Large intestine (tissue), 3 donors: ENCODE measurements around the gene NFKB1. TPM values are rescaled to one million over a fixed set of nuclear protein-coding genes. Genes with fewer than 3 reads are reported as not detected.
"Not testable (repeated sequence)": the region's sequence is repeated elsewhere in the genome, so short reads cannot be mapped to it uniquely, and the experiment has no call there.

Experiments
- DNase-seq, 2 donors: peaks; one replicate each; pipeline versions ENCODE4 v3.0.0 to v3.0.0-alpha.2; 2013
- H3K27ac ChIP-seq: one replicate; pipeline ENCODE4 v1.5.1; 2013; ENCODE audit warnings: low read length
- H3K27me3 ChIP-seq: 2 replicates; pipeline ENCODE4 v1.6.1; 2013; ENCODE audit warnings: low read length; ENCODE audit not compliant: control insufficient read depth, insufficient read depth
- H3K36me3 ChIP-seq: 2 replicates; pipeline ENCODE4 v1.6.1; 2013; ENCODE audit warnings: low read length; ENCODE audit not compliant: control insufficient read depth, insufficient read depth
- H3K4me1 ChIP-seq: one replicate; pipeline ENCODE4 v1.6.1; 2013; ENCODE audit warnings: low read length; ENCODE audit not compliant: control insufficient read depth, insufficient read depth
- H3K4me3 ChIP-seq: one replicate; pipeline ENCODE4 v1.5.1; 2013; ENCODE audit warnings: low read length
- H3K9me3 ChIP-seq: one replicate; pipeline ENCODE4 v1.6.1; 2013; ENCODE audit warnings: mild to moderate bottlenecking, low read depth, low read length, moderate library complexity; ENCODE audit not compliant: control insufficient read depth
- WGBS: methylation state at CpG from one replicate; pipeline ENCODE4 v1.1.5; 2013; ENCODE audit warnings: low lambda C conversion rate; ENCODE audit not compliant: insufficient coverage; 5-methylcytosine and 5-hydroxymethylcytosine counted together
- polyA plus RNA-seq: library from polyadenylated mRNA; unstranded; fragments of 120-200 nt; gene quantifications from one replicate; pipeline ENCODE4 v1.2.1, GENCODE V29; 2013

The NFKB1 gene
- polyA plus RNA-seq, 1 donor, result 26.3 TPM

DNA sequence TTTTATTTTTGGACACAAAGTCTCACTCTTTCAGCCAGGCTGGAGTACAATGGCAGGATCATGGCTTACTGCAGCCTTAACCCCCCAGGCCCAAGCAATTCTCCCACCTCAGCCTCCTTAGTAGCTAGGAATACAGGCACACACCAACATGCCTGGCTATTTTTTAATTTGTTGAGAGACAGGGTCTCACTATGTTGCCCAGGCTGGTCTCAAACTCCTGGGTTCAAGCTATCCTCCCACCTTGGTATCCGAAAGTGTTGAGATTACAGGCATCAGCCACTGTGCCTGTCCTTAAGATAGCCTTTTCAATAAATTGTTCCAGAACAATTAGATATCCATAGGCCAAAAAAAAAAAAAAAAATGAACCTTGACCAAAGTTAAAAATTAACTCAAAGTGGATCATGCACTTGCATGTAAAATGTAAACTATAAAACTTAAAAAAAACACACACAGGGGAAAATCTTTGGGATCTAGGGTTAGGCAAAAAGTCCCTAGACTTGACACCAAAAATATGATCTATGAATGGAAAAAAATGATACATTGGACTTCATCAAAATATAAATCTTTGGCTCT, 28.6 kb upstream of the NFKB1 start:
- Histone ChIP-seq H3K9me3 (no peaks in the 10 kb centered on the region), H3K36me3 (no peaks in the 10 kb centered on the region), H3K4me1 (no peaks in the 10 kb centered on the region), H3K27me3 (no peaks in the 10 kb centered on the region), H3K27ac (no peak overlapping the region), H3K4me3 (no peak overlapping the region)
- no CpG with 5 or more reads among the region's 1 CpG for WGBS
- DNase-seq, result peak in 1 of 2 donors; percentile 55

- no peaks in the 10 kb centered on the region for H3K4me1 ChIP-seq
- H3K27me3 ChIP-seq, result no peaks in the 10 kb centered on the region
- H3K9me3 ChIP-seq, result no peaks in the 10 kb centered on the region
- no peak overlapping the region for H3K27ac ChIP-seq
- H3K36me3 ChIP-seq, result no peaks in the 10 kb centered on the region
- no CpG with 5 or more reads among the region's 1 CpG for WGBS
- no peak overlapping the region for H3K4me3 ChIP-seq
- DNase-seq, result no peak
Measured at GRCh38 chr4:102473476-102473875, 27.7 kb upstream of the NFKB1 start.

- no peak for DNase-seq
- no peaks in the 10 kb centered on the region for H3K27me3 ChIP-seq
- 100% methylated on average over 1 of the region's 5 CpGs for WGBS
- no peak overlapping the region for H3K4me3 ChIP-seq
- no peaks in the 10 kb centered on the region for H3K4me1 ChIP-seq
- no peaks in the 10 kb centered on the region for H3K36me3 ChIP-seq
- no peak overlapping the region for H3K27ac ChIP-seq
- no peaks in the 10 kb centered on the region for H3K9me3 ChIP-seq
Measured at GRCh38 chr4:102474736-102475504, 26.2 kb upstream of the NFKB1 start.

DNA sequence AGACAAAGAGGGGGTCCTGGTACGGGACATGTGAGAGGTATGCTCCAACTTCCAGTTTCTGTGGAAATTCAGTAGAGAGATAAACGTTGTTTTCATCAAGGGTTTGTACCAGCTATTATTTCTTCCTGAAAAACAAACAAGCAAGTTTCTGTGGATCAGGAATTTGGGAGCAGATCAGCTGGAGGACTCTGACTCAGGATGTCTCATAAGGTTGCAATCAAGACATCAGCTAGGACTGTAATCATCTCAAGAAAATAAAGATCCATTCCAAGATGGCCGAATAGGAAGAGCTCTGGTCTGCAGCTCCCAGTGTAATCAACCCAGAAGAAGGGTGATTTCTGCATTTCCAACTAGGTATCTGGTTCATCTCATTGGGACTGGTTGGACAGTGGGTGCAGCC, 23.5 kb upstream of the NFKB1 start:
- H3K4me1 ChIP-seq, result no peaks in the 10 kb centered on the region
- 100% methylated on average over 1 of the region's 3 CpGs for WGBS
- no peaks in the 10 kb centered on the region for H3K9me3 ChIP-seq
- no peaks in the 10 kb centered on the region for H3K27me3 ChIP-seq
- H3K4me3 ChIP-seq, result no peak overlapping the region
- no peak overlapping the region for H3K27ac ChIP-seq
- no peaks in the 10 kb centered on the region for H3K36me3 ChIP-seq
- no peak for DNase-seq

- no peaks in the 10 kb centered on the region for H3K36me3 ChIP-seq
Measured at GRCh38 chr4:102478186-102478585, 23.0 kb upstream of the NFKB1 start.

DNA sequence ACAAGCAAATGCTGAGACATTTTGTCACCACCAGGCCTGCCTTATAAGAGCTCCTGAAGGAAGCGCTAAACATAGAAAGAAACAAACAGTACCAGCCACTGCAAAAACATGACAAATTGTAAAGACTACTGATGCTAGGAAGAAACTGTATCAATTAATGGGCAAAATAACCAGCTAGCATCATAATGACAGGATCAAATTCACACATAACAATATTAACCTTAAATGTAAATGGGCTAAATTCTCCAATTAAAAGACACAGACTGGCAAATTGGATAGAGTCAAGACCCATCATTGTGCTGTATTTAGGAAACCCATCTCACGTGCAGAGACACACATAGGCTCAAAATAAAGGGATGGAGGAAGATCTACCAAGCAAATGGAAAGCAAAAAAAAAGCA, 21.3 kb upstream of the NFKB1 start:
- H3K4me3 ChIP-seq, DNase-seq, H3K4me1 ChIP-seq, H3K36me3 ChIP-seq, H3K27ac ChIP-seq, H3K27me3 ChIP-seq, H3K9me3 ChIP-seq: not testable (repeated sequence)
- WGBS, result no CpG with 5 or more reads among the region's 2 CpGs

More at GRCh38 chr4:102478186-102478585, 23.0 kb upstream of the NFKB1 start:
- DNase-seq, result no peak
- Histone ChIP-seq H3K4me1 (no peaks in the 10 kb centered on the region), H3K9me3 (peaks cover 4% of the 10 kb centered on the region), H3K27ac (no peak overlapping the region), H3K27me3 (no peaks in the 10 kb centered on the region), H3K4me3 (no peak overlapping the region)
- WGBS, result no CpG with 5 or more reads among the region's 7 CpGs

DNA sequence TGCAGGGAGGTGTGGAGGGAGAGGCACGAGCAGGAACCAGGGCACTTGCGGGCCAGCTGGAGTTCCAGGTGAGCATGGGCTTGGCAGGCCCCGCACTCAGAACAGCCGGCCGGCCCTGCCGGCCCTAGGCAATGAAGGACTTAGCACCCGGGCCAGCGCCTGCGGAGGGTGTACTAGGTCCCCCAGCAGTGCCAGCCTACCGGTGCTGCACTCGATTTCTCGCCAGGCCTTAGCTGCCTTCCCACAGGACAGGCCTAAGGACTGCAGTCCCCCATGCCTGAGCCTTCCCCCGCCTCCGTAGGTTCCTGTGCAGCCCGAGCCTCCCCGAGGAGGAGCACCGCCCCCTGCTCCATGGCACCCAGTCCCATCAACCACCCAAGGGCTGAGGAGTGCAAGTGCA, 18.0 kb upstream of the NFKB1 start:
- no CpG with 5 or more reads among the region's 17 CpGs for WGBS
- Histone ChIP-seq H3K4me1 (no peaks in the 10 kb centered on the region), H3K27ac (no peak overlapping the region), H3K4me3 (no peak overlapping the region), H3K9me3 (peaks cover 6% of the 10 kb centered on the region), H3K27me3 (no peaks in the 10 kb centered on the region), H3K36me3 (no peaks in the 10 kb centered on the region)
- no peak for DNase-seq

- not testable (repeated sequence) for DNase-seq, H3K36me3 ChIP-seq, H3K27ac ChIP-seq, H3K9me3 ChIP-seq, H3K4me3 ChIP-seq, H3K4me1 ChIP-seq, H3K27me3 ChIP-seq
- no CpG with 5 or more reads among the region's 19 CpGs for WGBS
Measured at GRCh38 chr4:102483990-102484692, 17.0 kb upstream of the NFKB1 start.

- H3K27ac ChIP-seq, result no peak overlapping the region
- no peak overlapping the region for H3K4me3 ChIP-seq
- DNase-seq, result no peak
- H3K4me1 ChIP-seq, result no peaks in the 10 kb centered on the region
- H3K27me3 ChIP-seq, result no peaks in the 10 kb centered on the region
- no peaks in the 10 kb centered on the region for H3K9me3 ChIP-seq
- no peaks in the 10 kb centered on the region for H3K36me3 ChIP-seq
- WGBS, result no CpG with 5 or more reads among the region's 2 CpGs
Measured at GRCh38 chr4:102492531-102493241, 8.5 kb upstream of the NFKB1 start.

DNA sequence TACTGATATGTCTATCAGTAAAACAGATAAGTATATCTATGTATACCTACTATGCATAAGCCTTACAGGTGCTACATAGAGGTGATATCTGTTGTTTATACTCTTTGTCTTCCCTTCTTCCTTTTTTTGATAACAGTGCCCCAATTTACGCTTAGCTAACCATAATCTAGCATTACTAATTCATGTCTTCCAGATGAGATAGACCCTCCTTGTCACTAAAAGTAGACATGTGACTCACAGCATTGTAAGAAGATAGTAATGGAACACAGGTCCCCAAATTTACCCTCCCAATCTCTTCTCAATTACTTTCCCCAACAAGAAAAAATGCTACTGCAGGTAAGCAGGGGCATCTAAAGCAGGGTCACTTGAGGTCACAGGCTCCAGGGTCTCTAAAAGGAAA, 7.9 kb upstream of the NFKB1 start:
- Histone ChIP-seq H3K4me1 (no peaks in the 10 kb centered on the region), H3K9me3 (no peaks in the 10 kb centered on the region), H3K27ac (no peak overlapping the region), H3K27me3 (no peaks in the 10 kb centered on the region), H3K4me3 (no peak overlapping the region), H3K36me3 (no peaks in the 10 kb centered on the region)
- WGBS, result 71% methylated on average over 1 of the region's 1 CpG
- DNase-seq, result no peak
